IPS-15b (cell line): ENCODE results near the gene AKR7A3.
A peak's percentile ranks its signal among the peaks of the same experiment; 100 is the strongest.

ENCODE experiments used
- H3K27me3 ChIP-seq: one replicate; pipeline ENCODE4 v1.6.1; 2013; ENCODE audit warnings: low read length; ENCODE audit not compliant: control insufficient read depth, insufficient read depth
- H3K36me3 ChIP-seq: one replicate; pipeline ENCODE4 v1.6.1; 2013; ENCODE audit warnings: low read length; ENCODE audit not compliant: control insufficient read depth, insufficient read depth
- H3K4me1 ChIP-seq: one replicate; pipeline ENCODE4 v1.6.1; 2013; ENCODE audit warnings: mild to moderate bottlenecking, low read length; ENCODE audit not compliant: control insufficient read depth, insufficient read depth
- H3K4me3 ChIP-seq: one replicate; pipeline ENCODE4 v1.5.1; 2013; ENCODE audit warnings: low read depth, low read length
- H3K9ac ChIP-seq: one replicate; pipeline ENCODE4 v1.6.1; 2013; ENCODE audit warnings: low read depth, mild to moderate bottlenecking, low read length
- H3K9me3 ChIP-seq: one replicate; pipeline ENCODE4 v1.6.1; 2013; ENCODE audit warnings: mild to moderate bottlenecking, low read length; ENCODE audit not compliant: control insufficient read depth, insufficient read depth

Gene AKR7A3

DNA sequence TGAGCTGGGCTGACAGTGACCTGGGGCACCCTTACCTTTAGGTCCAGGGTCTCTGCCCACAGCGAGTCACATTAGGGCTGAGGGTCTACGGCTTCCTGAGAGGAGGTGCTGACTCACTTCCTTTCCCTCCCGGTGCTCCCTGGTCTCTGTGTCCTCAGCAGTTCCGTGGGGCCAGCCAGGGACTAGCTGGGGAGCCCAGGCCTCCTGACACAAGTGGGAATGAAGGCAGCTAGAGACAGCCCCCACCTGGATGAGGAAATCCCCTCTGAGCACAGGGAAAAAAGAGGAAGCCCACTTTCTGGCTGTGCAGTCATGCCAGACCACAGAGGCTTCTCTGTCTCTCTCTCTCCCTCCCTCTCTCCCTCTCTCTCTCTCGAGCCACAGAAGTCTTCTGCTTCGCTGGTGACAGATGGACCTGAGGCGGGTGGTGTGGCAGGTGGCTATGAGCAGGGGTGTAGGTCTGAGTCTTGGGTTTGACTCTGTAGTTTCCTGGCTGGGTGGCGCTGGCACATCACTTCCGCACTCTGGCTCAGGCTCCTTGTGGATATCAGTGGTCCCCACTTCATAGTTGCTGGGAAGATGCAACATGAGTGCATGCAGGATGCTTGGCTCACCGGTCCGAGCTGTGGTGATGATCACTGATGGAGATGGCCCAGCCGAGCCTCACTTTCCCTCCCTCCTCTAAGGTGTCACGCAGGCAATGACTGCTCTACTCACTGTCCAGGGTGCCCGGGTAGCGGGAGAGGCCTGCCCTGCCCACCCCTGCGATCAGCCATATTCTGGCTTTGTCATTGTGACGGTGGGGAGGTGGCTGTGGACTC, 27.0 kb upstream of the AKR7A3 start:
- Histone ChIP-seq H3K4me3 (no peak overlapping the region), H3K36me3 (no peaks in the 10 kb centered on the region), H3K9me3 (no peaks in the 10 kb centered on the region), H3K27me3 (peaks cover 9% of the 10 kb centered on the region), H3K4me1 (peaks cover 4% of the 10 kb centered on the region), H3K9ac (no peak overlapping the region)

DNA sequence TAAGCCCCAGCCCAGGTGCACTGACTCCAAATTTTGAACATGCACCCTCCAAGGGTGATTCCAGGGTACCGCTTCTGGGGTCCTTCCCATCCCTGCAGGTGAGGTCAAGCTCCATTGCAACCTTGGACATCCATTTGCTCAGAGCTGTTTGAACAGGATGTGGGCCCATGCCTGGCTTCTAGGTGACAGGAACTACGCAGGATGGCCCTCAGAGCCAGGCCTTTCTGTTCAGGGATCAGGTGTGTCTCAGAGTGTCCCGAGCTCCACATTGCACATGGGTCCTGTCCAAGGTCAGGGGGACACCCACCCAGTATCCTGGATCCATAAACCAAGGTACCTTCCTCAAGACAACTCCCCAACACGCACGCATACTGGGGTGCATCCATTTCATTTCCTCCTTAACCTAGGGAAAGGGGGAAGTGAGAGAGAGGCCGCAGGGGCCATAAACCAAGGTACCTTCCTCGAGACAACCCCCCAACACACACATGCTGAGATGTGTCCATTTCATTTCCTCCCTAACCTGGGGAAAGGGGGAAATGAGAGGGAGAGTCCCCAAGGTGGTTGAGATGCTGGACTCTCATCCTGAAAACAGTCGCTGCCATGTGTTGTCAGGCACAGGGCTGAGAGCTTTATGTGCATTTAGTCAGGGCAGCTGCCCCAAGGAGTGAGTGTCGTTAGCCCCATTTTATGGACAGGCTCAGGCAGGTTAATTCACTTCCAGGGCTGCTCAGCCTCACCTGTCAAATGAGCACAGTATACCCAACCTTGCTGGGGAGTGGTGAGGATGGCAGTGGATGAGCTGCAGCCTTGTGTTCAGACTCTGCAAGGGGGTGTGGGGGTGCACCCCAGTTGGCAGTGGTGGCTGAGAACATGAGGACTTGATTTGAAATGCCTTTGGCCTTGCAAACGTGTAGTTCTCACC, 25.7 kb upstream of the AKR7A3 start:
- Histone ChIP-seq H3K9me3 (no peaks in the 10 kb centered on the region), H3K4me1 (peaks cover 4% of the 10 kb centered on the region), H3K4me3 (no peak overlapping the region), H3K36me3 (no peaks in the 10 kb centered on the region), H3K27me3 (peaks cover 10% of the 10 kb centered on the region), H3K9ac (no peak overlapping the region)

DNA sequence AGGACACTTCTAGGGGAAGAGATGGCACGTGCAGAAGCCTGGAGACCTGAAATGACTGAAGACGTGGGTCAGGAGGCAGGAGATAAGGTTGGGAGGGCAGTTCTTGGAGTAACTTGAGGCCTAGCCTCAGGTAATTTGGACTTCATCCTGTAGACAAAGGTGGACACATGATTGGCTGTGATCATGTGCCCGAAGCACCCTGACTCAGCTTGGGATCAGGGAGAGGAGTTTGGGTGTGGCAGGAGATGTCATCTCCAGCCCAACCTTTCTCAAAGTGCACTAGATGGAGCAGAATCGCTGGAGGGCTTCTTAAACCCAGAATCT, 25.0 kb upstream of the AKR7A3 start:
- no peaks in the 10 kb centered on the region for H3K36me3 ChIP-seq
- no peak overlapping the region for H3K4me3 ChIP-seq
- no peak overlapping the region for H3K9ac ChIP-seq
- H3K27me3 ChIP-seq: peaks cover 10% of the 10 kb centered on the region
- no peaks in the 10 kb centered on the region for H3K9me3 ChIP-seq
- peaks cover 4% of the 10 kb centered on the region for H3K4me1 ChIP-seq

DNA sequence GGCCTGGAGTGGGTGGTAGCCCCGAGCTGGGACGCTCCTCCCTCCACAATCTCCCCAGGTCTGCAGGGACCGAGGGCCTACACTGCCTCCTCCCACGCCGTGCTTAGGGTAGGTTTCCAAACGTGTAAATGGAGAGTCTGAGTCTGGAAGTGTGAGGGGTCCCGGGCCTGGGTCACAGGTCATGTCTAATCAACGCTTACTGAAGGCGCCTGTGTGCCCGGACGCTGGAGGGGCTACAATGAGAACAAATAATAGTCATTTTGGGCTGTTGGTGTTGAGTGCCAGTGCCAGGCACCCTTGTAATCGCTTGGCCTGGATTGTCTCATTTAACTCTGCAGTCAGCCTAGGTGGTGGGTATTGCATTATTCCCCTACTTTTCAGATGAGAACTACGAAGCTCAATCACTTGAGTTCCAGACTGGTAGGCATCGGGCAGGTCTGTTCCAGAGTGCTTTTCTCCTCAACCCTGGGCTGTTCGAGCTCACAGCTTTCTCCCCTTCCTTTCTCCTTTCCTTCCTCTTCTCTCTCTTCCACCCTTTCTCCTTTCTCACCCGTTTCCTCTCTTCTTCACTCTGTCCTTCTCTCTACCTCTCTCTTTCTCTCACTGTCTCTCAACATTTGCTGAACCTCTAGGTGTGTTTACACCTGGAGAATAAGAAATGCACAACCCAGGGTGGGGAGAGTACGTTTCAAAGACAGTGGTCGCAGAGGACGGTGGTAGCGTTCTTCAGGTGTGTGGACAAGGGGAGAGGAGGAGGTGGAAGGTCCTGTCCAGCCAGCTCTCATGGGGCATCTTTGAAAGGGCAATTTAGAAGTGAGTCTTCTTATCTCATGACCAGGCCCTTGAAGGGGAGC, 24.4 kb upstream of the AKR7A3 start:
- Histone ChIP-seq H3K9ac (peak overlapping the region; percentile 74), H3K27me3 (peaks cover 10% of the 10 kb centered on the region), H3K9me3 (no peaks in the 10 kb centered on the region), H3K4me3 (peak overlapping the region; percentile 67), H3K36me3 (peaks cover 5% of the 10 kb centered on the region), H3K4me1 (peaks cover 4% of the 10 kb centered on the region)

DNA sequence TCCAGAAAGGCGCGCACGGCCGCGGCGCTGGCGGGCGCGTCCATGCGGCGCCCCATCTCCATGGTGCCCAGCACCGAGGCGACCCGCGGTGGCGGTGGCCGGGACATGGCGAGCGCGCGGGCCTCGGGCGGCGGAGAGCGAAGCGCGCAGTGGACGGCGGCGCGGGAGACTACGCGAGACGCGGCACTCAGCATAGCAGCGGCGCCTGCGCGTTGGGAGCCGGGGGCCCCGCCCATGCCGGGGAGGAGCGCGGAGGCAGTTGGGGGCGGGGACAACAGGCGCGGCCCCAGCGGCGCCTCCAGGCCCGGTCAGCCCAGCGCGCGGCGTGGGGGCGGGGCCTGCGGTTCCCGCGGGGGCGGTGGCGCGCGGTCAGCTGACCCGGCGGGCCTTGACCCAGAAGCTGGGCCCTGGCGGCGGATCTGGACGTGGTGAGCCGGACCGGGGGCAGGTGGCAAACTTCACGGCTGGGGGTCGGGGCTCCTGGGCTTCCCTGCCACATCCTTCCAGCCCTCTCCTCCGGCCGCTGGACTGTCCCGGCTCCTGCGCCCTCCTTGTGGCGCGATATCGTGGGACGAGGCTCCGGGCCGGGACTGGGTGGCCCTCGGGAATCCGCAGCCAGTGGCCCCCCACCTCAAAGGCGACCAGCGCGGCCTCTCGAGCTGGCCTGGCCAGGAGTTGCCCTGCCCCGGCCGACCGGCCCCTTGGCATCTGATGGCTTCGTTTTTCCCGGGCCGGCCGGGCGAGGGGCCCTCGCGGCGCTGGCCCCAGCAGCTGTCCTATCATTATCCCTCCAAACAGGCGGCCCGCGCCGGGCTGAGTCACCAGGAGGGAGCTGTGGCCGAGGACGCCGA, 23.6 kb upstream of the AKR7A3 start, which contains the start of the genes AKR7A2 and SLC66A1:
Gene AKR7A2, minus strand, starts transcription at position 214 of the 851 bp plus-strand sequence. Its CDS starts 20 bp downstream, at position 194.
Gene SLC66A1, plus strand, starts transcription at position 396 of the 851 bp plus-strand sequence. CDS start 5,352 bp downstream, outside the sequence.
- Histone ChIP-seq H3K4me1 (peaks cover 2% of the 10 kb centered on the region), H3K27me3 (peaks cover 10% of the 10 kb centered on the region), H3K9ac (peak within 1 kb of the TSS; percentile 74), H3K4me3 (peak within 1 kb of the TSS; percentile 84), H3K36me3 (peaks cover 6% of the 10 kb centered on the region), H3K9me3 (no peaks in the 10 kb centered on the region)

DNA sequence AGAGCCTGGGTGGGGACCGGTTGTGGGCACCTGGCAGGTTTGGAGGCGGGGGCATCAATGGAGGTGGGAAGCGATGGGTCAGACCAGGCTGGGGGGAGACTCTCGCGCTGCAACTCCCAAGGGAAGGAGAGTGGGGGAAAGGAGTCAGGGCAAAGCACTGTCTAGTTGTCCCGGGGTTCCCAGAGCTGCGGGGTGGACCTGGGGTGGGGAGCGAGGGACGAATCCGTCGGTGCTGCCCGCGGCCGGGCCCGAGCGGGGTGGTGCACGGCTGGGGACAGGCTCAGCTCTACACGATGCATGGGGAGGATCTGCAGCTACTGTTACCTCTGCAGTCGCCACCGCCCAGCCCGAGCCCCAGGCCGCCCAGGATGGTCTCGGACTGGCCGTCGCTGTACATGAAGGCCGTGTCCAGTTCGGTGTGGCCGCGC, 22.9 kb upstream of the AKR7A3 start:
- peaks cover 6% of the 10 kb centered on the region for H3K36me3 ChIP-seq
- peaks cover 10% of the 10 kb centered on the region for H3K27me3 ChIP-seq
- no peaks in the 10 kb centered on the region for H3K9me3 ChIP-seq
- peak overlapping the region; percentile 65 for H3K9ac ChIP-seq
- no peaks in the 10 kb centered on the region for H3K4me1 ChIP-seq
- H3K4me3 ChIP-seq: peak overlapping the region; percentile 84

DNA sequence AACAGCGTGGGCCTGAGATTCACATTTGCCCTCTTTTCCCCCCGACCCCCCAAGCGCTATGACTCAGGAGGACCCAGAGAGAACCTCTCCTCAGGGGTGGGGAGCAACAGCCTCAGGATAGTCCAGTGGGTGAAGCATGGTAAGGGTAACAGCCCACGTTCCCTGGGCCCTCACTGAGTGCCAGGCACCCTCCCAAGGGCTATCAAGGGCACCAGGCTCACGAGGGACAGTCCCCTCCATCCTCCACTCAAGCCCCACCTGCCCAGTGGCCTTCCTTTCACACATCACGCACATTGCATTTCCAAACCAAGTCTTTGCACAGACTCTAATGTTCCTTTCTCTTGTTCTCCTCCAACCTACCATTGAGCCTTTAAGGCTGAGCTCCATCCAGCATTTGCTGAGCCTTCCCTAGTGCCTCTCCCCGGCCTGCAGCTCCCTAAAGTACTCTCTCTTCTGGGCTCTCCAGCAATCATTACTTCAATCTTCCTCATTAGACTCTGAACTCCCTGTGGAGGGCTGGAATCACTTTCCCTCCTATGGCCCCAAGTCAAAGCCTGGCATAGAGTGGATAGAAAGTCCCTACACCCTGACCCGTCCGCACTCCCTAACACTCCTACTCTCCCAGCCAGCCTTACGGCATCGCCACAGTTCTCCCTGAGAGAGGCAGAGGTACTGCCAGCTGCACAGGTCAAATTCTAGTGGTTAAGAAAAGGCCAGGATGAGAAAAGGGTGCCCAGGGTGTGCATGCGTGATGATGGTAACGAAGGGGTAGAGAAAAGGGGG, 22.3 kb upstream of the AKR7A3 start:
- Histone ChIP-seq H3K4me1 (no peaks in the 10 kb centered on the region), H3K4me3 (peak overlapping the region; percentile 84), H3K9ac (no peak overlapping the region), H3K9me3 (no peaks in the 10 kb centered on the region), H3K27me3 (peaks cover 10% of the 10 kb centered on the region), H3K36me3 (peaks cover 11% of the 10 kb centered on the region)

DNA sequence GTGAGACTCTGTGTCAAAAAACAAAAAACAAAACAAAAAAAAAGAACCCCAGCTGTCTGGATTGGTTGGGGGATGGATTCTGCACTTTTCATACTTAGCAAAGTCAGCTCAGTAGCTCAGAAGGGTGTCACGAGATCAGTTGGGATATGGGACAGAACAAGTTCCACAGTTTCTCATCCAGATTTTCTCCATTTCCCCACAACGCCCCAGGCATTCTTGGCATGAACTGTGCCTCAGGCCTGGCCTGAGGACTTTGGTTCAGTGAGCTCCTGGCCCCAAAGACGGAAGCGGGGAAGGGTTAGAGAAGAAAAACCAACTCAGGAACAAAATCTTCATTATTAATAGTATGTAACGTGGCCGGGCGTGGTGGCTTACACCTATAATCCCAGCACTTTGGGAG, 21.5 kb upstream of the AKR7A3 start:
- Histone ChIP-seq H3K9me3 (no peaks in the 10 kb centered on the region), H3K27me3 (peaks cover 10% of the 10 kb centered on the region), H3K36me3 (peaks cover 16% of the 10 kb centered on the region), H3K9ac (no peak overlapping the region), H3K4me3 (no peak overlapping the region), H3K4me1 (no peaks in the 10 kb centered on the region)

DNA sequence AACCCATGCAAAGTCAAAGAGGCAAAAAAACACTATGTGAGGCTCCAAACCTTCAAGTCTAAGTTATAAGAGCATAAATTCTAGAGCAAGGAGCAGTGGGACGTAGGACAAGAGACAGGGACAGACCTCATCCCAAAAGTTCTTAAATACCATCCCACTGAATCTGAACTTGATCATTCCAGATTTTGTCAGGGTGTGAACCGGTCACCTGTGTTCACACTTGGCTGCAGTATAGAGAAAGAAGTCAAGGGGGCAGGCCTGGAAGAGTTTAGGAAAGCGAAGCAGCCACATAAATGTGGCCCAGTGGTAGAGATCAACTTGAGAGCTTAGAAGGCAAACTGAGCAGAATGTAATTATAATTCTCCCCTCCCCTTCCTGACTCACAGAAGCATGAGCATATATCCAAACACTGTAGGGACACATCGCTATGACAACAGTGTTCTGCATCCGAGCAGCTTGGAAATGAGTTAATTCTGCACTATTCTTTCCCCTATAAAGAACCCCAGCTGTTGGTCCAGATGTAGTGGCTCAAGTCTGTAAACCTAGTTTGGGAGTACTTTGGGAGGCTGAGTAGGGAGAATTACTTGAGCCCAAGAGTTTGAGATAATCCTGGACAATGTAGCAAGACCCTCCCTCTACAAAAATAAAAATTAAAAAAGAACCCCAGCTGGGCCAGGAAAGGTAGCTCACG, 20.7 kb upstream of the AKR7A3 start:
- Histone ChIP-seq H3K27me3 (peaks cover 10% of the 10 kb centered on the region), H3K9ac (no peak overlapping the region), H3K4me1 (no peaks in the 10 kb centered on the region), H3K4me3 (no peak overlapping the region), H3K9me3 (no peaks in the 10 kb centered on the region), H3K36me3 (peaks cover 18% of the 10 kb centered on the region)

DNA sequence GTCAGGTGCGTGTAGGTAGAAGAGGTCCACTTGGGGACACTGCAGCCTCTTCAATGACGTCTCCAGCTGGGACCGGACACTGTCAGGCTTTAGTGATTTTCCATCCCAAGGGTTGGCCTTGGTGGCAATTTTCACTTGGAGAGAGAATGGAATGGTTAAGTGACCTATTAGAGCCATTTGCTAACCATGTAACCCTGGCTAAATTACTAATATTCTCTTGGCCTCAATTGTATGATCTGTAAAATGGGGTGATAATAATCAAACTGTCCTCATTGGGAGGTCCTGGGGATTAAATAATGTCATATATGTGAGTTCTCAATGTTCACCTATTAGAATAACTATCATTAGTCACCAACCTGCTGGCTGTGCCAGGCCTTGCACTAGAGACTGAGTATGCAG, 19.9 kb upstream of the AKR7A3 start:
- no peaks in the 10 kb centered on the region for H3K4me1 ChIP-seq
- H3K27me3 ChIP-seq: peaks cover 10% of the 10 kb centered on the region
- H3K9ac ChIP-seq: no peak overlapping the region
- H3K4me3 ChIP-seq: no peak overlapping the region
- H3K9me3 ChIP-seq: no peaks in the 10 kb centered on the region
- peaks cover 20% of the 10 kb centered on the region for H3K36me3 ChIP-seq
